Skin epidermis (tissue), 12 donors: ENCODE data around the gene HMGB1.
A peak's percentile ranks its signal among the peaks of the same experiment; 100 is the strongest.
"Not testable (repeated sequence)": the region's sequence is repeated elsewhere in the genome, so short reads cannot be mapped to it uniquely, and the experiment has no call there.

ENCODE experiments used
- H3K27ac ChIP-seq, 21 experiments: fragments of 200-600 bp; sonication (generic) in 11 of 21; one replicate each; pipeline ENCODE4 v1.5.0; 2020; ENCODE audit warnings: mild to moderate bottlenecking in 3 of 21, inconsistent platforms in 2 of 21, moderate library complexity in 2 of 21
- H3K4me3 ChIP-seq, 7 experiments: fragments of 200-600 bp; sonication (generic) in 2 of 7; one replicate each; pipeline ENCODE4 v1.5.0; 2020; ENCODE audit warnings: inconsistent platforms in 2 of 7, mild to moderate bottlenecking in 2 of 7, moderate library complexity in 1 of 7

Gene HMGB1

DNA sequence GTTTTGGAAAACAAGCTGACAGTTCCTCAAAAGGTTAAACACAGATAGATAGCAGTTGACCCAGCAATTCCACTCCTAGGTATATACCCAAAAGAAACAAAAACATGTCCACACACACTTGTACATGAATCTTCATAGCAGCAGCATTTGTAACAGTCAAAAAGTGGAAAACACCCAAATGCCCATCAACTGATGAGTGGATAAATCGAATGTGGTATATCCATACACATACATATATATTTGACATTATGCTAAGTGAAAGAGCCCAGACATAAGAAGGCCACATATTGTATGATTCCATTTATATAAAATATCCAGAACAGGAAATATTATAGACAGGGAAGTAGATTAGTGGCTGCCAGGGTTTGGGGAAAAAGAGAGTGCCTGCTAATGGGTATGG, 7.9 kb upstream of the HMGB1 start:
- no peak overlapping the region for H3K4me3 ChIP-seq
- H3K27ac ChIP-seq = no peak overlapping the region

DNA sequence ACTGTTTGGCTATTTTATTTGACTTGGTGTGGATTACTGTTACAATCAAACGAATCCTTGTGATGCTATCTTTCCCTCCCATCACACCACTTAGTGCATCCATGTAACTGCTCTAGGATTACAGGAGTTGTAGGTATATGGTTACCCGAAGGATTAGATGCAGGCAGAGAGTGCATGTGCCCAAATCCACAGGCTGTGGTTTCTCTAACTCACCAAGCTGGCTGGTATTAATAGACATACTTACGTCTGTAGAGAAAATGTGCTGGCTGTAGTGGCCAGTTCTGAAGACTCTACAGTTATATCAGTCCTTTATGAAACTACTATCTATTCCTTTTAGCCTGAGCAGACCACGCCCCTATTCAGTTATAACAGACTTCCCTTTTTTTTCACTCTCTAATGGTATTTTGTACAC, 1.1 kb upstream of the HMGB1 start:
- no peak overlapping the region for H3K27ac ChIP-seq
- no peak overlapping the region for H3K4me3 ChIP-seq

DNA sequence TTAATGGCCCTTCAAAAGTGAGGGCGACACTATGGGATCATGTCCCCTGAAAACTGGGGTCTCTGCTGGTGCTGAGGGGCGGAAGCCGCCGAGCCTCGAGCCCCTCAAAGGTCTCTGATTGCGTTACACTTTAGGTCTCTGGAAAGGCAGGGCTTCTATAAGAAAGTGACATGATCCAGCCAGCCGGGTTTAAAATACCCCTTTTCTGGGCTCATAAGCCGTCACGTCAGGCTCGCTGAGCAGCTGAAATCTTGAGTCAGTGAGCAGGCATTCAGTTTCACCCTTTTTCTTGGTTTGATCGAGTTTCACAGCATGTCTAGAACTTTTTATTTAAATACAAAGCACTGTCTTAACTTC, 600 bp upstream of the HMGB1 start:
- Histone ChIP-seq H3K27ac (peak overlapping the region in 4 of 21 experiments; percentile 21 to 100 (median 99)), H3K4me3 (peak overlapping the region in 5 of 7 experiments; percentile 69 to 88 (median 75))

- Histone ChIP-seq H3K27ac (peak overlapping the region; percentile 96 to 100 (median 99)), H3K4me3 (peak overlapping the region; percentile 69 to 92 (median 83))
Measured at GRCh38 chr13:30465343-30465592, 468 bp downstream of the HMGB1 start.

GRCh38 chr13:30464496-30465342, 1.0 kb downstream of the HMGB1 start:
- Histone ChIP-seq H3K4me3 (peak overlapping the region; percentile 43 to 88 (median 69)), H3K27ac (peak overlapping the region; percentile 92 to 100 (median 99))

DNA sequence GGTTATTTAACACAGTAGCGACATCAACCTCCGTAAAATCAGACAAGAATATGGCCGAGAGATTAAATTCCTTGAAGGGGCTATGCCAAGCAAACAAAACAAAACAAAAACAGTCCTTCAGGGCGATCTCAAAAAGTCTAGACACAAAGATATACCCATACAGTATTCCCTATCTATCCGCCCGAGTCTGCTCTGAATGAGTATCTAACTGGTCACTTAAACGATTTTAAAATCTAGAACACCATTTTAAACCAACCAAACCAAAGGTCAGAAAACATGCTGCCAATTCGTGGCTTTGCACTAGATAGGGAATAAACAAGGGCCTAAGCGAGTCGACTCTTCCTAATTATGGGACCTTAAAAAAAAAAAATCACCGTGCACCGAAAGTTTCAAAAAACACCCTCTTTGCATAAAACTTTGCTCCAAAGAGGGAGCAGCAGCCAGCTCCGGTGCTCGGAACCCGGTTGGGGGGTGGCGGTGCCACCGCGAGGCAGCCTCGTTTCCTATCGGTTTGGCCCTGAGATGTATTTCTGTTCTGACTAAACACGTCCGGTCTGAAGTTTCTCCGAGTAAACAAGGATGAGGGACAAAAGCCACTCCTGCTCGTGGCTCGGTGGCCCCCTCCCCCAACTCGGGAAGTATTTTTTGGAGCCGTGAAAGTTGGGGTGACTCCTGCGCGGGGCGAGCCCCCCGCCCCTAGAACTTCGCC, 1.8 kb downstream of the HMGB1 start:
- H3K27ac ChIP-seq = peak overlapping the region; percentile 92 to 100 (median 98)
- peak overlapping the region; percentile 43 to 88 (median 69) for H3K4me3 ChIP-seq

GRCh38 chr13:30461279-30462066, 4.3 kb downstream of the HMGB1 start:
- not testable (repeated sequence) for H3K4me3 ChIP-seq
- H3K27ac ChIP-seq = peak overlapping the region in 3 of 21 experiments; percentile 5 to 99 (median 95)

DNA sequence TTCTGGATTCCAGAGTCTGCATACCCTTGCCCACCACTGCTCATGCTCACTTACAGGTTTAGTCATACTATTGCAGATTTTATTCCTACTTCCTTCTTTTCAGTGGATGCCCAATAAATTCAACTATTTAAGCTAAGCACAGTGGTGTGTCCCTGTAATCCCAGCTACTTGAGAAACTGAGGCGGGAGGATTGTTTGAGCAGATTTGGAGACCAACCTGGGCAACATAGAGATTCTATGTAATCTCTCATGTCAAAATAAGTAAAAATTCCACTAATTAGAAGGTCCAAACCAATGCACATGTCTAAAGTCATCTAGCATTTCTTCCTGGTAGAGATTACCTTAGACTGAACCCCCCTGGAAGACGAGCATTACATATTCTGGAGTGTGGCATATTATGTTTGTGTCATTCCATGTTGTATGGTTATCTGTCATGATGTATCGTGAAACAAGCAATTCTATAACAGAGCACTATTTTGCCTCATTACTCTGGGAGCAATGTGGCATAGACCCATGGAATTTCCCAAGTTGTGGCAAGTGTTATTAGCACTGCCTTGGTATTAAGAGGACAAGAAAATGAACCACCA, 8.3 kb downstream of the HMGB1 start:
- Histone ChIP-seq H3K27ac (no peak overlapping the region), H3K4me3 (no peak overlapping the region)

DNA sequence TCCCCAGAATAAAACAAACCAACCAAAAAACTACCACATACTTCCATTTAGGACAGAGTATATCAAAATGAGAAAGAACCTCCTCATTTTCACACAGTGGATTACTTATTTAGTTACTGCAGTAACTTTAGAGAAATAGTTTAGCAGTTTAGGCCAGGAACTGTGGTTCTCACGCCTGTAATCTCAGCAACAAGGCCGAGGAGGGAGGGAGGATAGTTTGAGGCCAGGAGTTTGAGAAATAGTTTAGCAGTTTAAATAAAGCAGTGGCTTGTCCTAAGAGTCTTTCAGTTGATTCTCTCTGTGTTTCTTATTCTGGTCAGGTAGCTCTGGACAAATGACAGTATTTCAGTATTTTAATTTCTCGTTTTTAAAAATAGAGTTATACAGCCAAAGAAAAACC, 9.4 kb downstream of the HMGB1 start:
- H3K4me3 ChIP-seq = no peak overlapping the region
- no peak overlapping the region for H3K27ac ChIP-seq

DNA sequence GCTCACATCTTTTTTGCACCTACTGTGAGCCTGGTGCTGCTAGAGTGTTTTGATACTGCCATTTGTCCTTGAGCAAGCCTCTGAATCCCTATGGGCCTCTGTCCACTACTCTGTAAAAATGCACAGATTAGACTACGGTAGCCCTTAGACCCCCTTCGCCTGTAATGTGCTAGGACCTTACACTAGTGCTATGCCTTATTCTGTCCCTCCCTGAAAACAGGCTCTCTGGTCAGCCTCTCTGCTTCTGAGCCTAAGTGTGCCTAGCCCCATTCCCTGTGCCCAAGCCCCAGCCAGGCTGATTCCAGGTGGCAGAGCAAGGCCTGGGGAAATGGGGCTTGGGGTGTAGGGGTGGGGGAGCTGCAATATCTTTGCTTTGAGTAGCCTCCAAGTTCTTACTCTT, 10.7 kb downstream of the HMGB1 start:
- Histone ChIP-seq H3K27ac (no peak overlapping the region), H3K4me3 (no peak overlapping the region)

DNA sequence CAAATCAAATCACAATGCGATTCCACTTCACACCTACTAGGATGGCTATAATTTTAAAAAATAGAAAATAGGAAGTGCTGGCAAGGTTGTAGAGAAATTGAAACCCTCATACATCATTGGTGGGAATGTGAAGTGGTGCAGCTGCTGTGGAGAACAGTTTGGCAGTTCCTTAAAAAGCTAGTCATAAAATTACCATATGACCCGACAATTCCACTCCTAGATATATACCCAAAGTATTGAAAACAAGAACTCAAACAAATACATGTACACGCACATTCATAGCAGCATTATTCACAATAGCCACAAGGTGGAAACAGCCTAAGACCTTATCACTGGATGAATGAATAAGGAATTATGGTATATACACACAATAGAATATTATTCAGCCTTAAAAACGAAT, 12.0 kb downstream of the HMGB1 start:
- H3K4me3 ChIP-seq = no peak overlapping the region

DNA sequence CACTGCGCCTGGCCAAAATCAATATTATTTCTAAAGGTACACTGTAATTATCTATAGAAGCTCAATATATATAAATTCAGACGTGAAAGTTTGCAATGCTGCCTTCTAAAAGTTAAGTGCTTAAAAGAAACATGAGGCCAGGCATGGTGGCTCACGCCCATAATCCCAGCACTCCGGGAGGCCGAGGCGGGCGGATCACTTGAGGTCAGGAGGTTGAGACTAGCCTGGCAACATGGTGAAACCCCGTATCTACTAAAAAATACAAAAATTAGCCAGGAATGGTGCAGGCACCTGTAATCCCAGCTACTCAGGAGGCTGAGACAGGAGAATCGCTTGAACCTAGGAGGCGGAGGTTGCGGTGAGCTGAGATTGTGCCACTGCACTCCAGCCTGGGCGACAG, 14.3 kb downstream of the HMGB1 start:
- H3K4me3 ChIP-seq, H3K27ac ChIP-seq: not testable (repeated sequence)

More for the DNA sequence above, 12.0 kb downstream of the HMGB1 start:
- H3K27ac ChIP-seq = no peak overlapping the region

GRCh38 chr13:30450066-30450465, 15.7 kb downstream of the HMGB1 start:
- H3K27ac ChIP-seq = no peak overlapping the region

GRCh38 chr13:30448441-30448840, 17.3 kb downstream of the HMGB1 start:
- H3K27ac ChIP-seq = no peak overlapping the region

More at GRCh38 chr13:30450066-30450465, 15.7 kb downstream of the HMGB1 start:
- no peak overlapping the region for H3K4me3 ChIP-seq

GRCh38 chr13:30446126-30446500, 19.6 kb downstream of the HMGB1 start:
- Histone ChIP-seq H3K4me3 (peak overlapping the region in 6 of 7 experiments; percentile 19 to 40 (median 31)), H3K27ac (peak overlapping the region in 18 of 21 experiments; percentile 3 to 79 (median 57))

More at GRCh38 chr13:30448441-30448840, 17.3 kb downstream of the HMGB1 start:
- no peak overlapping the region for H3K4me3 ChIP-seq

- H3K27ac ChIP-seq = peak overlapping the region in 1 of 21 experiments; percentile 57
- no peak overlapping the region for H3K4me3 ChIP-seq
Measured at GRCh38 chr13:30443957-30444404, 21.8 kb downstream of the HMGB1 start.

DNA sequence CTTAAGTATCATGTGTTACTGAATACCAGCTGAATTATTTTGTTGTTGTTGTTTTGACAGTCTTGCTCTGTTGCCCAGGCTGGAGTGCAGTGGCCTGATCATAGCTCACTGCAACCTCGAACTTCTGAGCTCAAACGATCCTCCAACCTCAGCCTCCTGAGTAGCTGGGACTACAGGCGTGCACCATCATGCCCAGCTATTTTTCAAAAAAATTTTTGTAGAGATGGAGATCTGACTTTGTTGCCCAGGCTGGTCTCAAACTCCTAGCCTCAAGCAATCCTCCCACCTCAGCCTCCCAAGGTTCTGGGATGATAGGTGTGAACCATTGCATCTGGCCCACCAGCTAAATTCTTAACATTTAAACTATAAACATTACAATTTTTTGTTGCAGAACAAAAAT, 22.2 kb downstream of the HMGB1 start:
- H3K4me3 ChIP-seq, H3K27ac ChIP-seq: not testable (repeated sequence)

DNA sequence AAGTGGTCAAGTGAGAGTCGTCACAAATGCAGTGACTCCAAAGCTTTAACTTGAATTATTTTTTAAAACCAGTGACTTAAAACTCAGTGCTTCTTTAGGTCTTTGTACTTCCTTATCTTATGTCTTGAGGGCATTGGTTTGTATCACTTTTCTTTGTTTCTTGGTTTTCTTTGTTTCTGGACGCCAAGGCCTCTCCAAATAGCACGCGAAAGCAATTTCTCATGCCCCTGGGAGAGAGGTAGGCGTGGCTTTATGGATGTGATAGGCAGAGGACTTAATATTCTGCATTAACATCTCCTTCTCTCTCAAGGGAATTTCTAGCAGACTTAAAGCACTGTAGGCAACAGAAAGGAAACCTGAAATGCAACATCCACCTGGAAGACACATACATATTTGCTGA, 22.8 kb downstream of the HMGB1 start:
- Histone ChIP-seq H3K27ac (no peak overlapping the region), H3K4me3 (no peak overlapping the region)

- no peak overlapping the region for H3K4me3 ChIP-seq
- H3K27ac ChIP-seq = no peak overlapping the region
Measured at GRCh38 chr13:30440910-30441703, 24.6 kb downstream of the HMGB1 start.
